GM23338 (cell line): ENCODE results near the gene FKBP10. TPM values are rescaled to one million over a fixed set of nuclear protein-coding genes. Genes with fewer than 3 reads are reported as not detected.
A peak's percentile ranks its signal among the peaks of the same experiment; 100 is the strongest.

Experiments
- ATAC-seq: fragments of 200-7000 bp; cut with Tn5 transposase; 3 replicates; pipeline ENCODE4 v1.9.1; 2020
- DNase-seq: peaks from one replicate; pipeline ENCODE4 v3.0.0-alpha.2; 2015; ENCODE audit warnings: low spot score
- H2AFZ ChIP-seq: fragments of 200-600 bp; sonication (generic); 2 replicates; pipeline ENCODE4 v1.8.0; 2016; ENCODE audit warnings: antibody characterized with exemption, mild to moderate bottlenecking, moderate library complexity
- H3F3A ChIP-seq: fragments of 200-600 bp; sonication (generic); replicated peaks from 2 replicates; pipeline ENCODE4 v1.8.0; 2017; ENCODE audit warnings: antibody characterized with exemption, mixed run types, low read depth
- H3K27ac ChIP-seq: fragments of 200-600 bp; sonication (generic); 2 replicates; pipeline ENCODE4 v1.6.1; 2016; ENCODE audit warnings: low read depth
- H3K27me3 ChIP-seq: fragments of 200-600 bp; sonication (generic); 2 replicates; pipeline ENCODE4 v1.8.0; 2016; ENCODE audit warnings: mild to moderate bottlenecking, mixed run types, moderate library complexity; ENCODE audit not compliant: insufficient read depth
- H3K36me3 ChIP-seq: fragments of 200-600 bp; sonication (generic); 2 replicates; pipeline ENCODE4 v1.8.0; 2016; ENCODE audit warnings: mild to moderate bottlenecking; ENCODE audit not compliant: insufficient read depth
- H3K4me1 ChIP-seq: fragments of 200-600 bp; sonication (generic); 2 replicates; pipeline ENCODE4 v1.8.0; 2016; ENCODE audit warnings: mild to moderate bottlenecking, moderate library complexity; ENCODE audit not compliant: insufficient read depth
- H3K4me2 ChIP-seq: fragments of 200-600 bp; sonication (generic); 2 replicates; pipeline ENCODE4 v1.7.1; 2017; ENCODE audit warnings: mixed run types
- H3K4me3 ChIP-seq: fragments of 200-600 bp; sonication (generic); 2 replicates; pipeline ENCODE4 v1.6.1; 2016; ENCODE audit warnings: mixed run types
- H3K79me2 ChIP-seq: fragments of 200-600 bp; sonication (generic); replicated peaks from 2 replicates; pipeline ENCODE4 v1.8.0; 2017; ENCODE audit warnings: mild to moderate bottlenecking; ENCODE audit not compliant: insufficient read depth
- H3K9me2 ChIP-seq: fragments of 200-600 bp; sonication (generic); 2 replicates; pipeline ENCODE4 v1.8.0; 2017; ENCODE audit not compliant: insufficient read depth
- H4K20me1 ChIP-seq: fragments of 200-600 bp; sonication (generic); replicated peaks from 2 replicates; pipeline ENCODE4 v1.8.0; 2017; ENCODE audit warnings: mild to moderate bottlenecking; ENCODE audit not compliant: insufficient read depth
- H3K27ac Mint-ChIP-seq: 2 replicates; pipeline ENCODE4 v1.8.0; 2020; ENCODE audit warnings: inconsistent platforms, mild to moderate bottlenecking, moderate library complexity, mixed read lengths
- H3K27me3 Mint-ChIP-seq: 3 replicates; pipeline ENCODE4 v1.8.0; 2022; ENCODE audit warnings: low read depth, mild to moderate bottlenecking, moderate library complexity, mixed read lengths, inconsistent platforms; ENCODE audit not compliant: insufficient read depth, poor library complexity
- H3K36me3 Mint-ChIP-seq: 3 replicates; pipeline ENCODE4 v1.8.0; 2021; ENCODE audit warnings: low read depth, mild to moderate bottlenecking, inconsistent platforms, moderate library complexity, mixed read lengths
- H3K4me1 Mint-ChIP-seq: 3 replicates; pipeline ENCODE4 v1.8.0; 2020; ENCODE audit warnings: mild to moderate bottlenecking, inconsistent platforms, mixed read lengths
- H3K4me3 Mint-ChIP-seq: 3 replicates; pipeline ENCODE4 v1.8.0; 2021; ENCODE audit warnings: moderate library complexity, mild to moderate bottlenecking, inconsistent platforms, mixed read lengths
- H3K9me3 Mint-ChIP-seq: 3 replicates; pipeline ENCODE4 v1.8.0; 2020; ENCODE audit warnings: moderate library complexity, mild to moderate bottlenecking, inconsistent platforms, mixed read lengths
- EZH2 ChIP-seq: fragments of 200-600 bp; sonication (generic); IDR thresholded peaks from one replicate; pipeline ENCODE4 v1.8.0; 2017; ENCODE audit warnings: antibody characterized with exemption, mild to moderate bottlenecking, low read depth; ENCODE audit not compliant: unreplicated experiment
- JUNB ChIP-seq: IDR thresholded peaks from one replicate; pipeline ENCODE4 v1.6.1; 2016; ENCODE audit warnings: antibody characterized with exemption; ENCODE audit not compliant: unreplicated experiment
- POLR2AphosphoS5 ChIP-seq: IDR thresholded peaks from 2 replicates; pipeline ENCODE4 v1.6.1; 2016; ENCODE audit warnings: antibody characterized with exemption, low read depth
- STAT1 ChIP-seq: IDR thresholded peaks from one replicate; pipeline ENCODE4 v1.6.1; 2016; ENCODE audit warnings: antibody characterized with exemption; ENCODE audit not compliant: unreplicated experiment
- ZNF462 ChIP-seq: fragments of 250-450 bp; sonication (Bioruptor Pico); IDR thresholded peaks from 2 replicates; pipeline ENCODE4 v1.5.0; 2020; ENCODE audit warnings: mild to moderate bottlenecking, moderate library complexity
- polyA plus RNA-seq: library from polyadenylated mRNA; unstranded; fragments of >200 nt; fragmentation: Nextera tagmentation; extraction: Ambion mirVana; gene quantifications from 2 replicates; pipeline ENCODE4 v1.2.1, GENCODE V29; 2016
- total RNA-seq: library from RNA; depleted of rRNA; stranded (reverse); fragments of >200 nt; shearing (Covaris generic); gene quantifications from 2 replicates; pipeline ENCODE4 v1.2.3, GENCODE V29; 2014
- TF ChIP-seq, protein P1 (sequence below), 2 experiments: fragments of 200-600 bp in 1 of 2; sonication (generic) in 1 of 2; conservative IDR thresholded peaks; 2 replicates each; pipeline versions ENCODE4 v1.5.1 to v1.6.1; 2016 to 2017; ENCODE audit warnings: antibody characterized with exemption in 2 of 2, low read depth in 2 of 2, mild to moderate bottlenecking in 2 of 2, moderate library complexity in 1 of 2

Gene FKBP10
- total and polyA plus RNA-seq, 2 experiments from 2014 or later: 26.2 to 151 TPM

- Histone ChIP-seq H3K79me2 (peaks cover 46% of the 10 kb centered on the region), H4K20me1 (no peaks in the 10 kb centered on the region), H3F3A (peaks cover 17% of the 10 kb centered on the region), H3K27ac (peak overlapping the region; percentile 67; the same call in 1 of the 2 replicates), H3K36me3 (peaks cover 4% of the 10 kb centered on the region; the same call in 1 of the 2 replicates), H3K4me2 (peak overlapping the region; percentile 98), H2AFZ (no peak overlapping the region), H3K4me1 (peaks cover 31% of the 10 kb centered on the region), H3K27me3 (peaks cover 9% of the 10 kb centered on the region), H3K4me3 (peak overlapping the region; percentile 98), H3K9me2 (no peaks in the 10 kb centered on the region)
- peaks cover 9% of the 10 kb centered on the region; the same call in 2 of the 3 replicates for H3K9me3 Mint-ChIP-seq
- ATAC-seq: no peak
- DNase-seq: no peak
- H3K4me1 Mint-ChIP-seq: peaks cover 26% of the 10 kb centered on the region
- H3K4me3 Mint-ChIP-seq: peak overlapping the region; percentile 93
- peaks cover 40% of the 10 kb centered on the region for H3K36me3 Mint-ChIP-seq
- TF ChIP-seq JUNB (no peak), POLR2AphosphoS5 (no peak), EZH2 (no peak), STAT1 (no peak), ZNF462 (CRISPR knock-in tag) (no peak)
- TF ChIP-seq, protein P1, sequence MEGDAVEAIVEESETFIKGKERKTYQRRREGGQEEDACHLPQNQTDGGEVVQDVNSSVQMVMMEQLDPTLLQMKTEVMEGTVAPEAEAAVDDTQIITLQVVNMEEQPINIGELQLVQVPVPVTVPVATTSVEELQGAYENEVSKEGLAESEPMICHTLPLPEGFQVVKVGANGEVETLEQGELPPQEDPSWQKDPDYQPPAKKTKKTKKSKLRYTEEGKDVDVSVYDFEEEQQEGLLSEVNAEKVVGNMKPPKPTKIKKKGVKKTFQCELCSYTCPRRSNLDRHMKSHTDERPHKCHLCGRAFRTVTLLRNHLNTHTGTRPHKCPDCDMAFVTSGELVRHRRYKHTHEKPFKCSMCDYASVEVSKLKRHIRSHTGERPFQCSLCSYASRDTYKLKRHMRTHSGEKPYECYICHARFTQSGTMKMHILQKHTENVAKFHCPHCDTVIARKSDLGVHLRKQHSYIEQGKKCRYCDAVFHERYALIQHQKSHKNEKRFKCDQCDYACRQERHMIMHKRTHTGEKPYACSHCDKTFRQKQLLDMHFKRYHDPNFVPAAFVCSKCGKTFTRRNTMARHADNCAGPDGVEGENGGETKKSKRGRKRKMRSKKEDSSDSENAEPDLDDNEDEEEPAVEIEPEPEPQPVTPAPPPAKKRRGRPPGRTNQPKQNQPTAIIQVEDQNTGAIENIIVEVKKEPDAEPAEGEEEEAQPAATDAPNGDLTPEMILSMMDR (conservative IDR thresholded peaks at IDR 0.05; ENCODE audit: low read depth in 2 of 2): no peak
- H3K27me3 Mint-ChIP-seq: peaks cover 22% of the 10 kb centered on the region
- peak overlapping the region; percentile 79 for H3K27ac Mint-ChIP-seq
Measured at GRCh38 chr17:41813699-41814124, 908 bp downstream of the FKBP10 start.
